Neural crest cell (in vitro differentiated cells): ENCODE results near the gene JOSD1. TPM values are rescaled to one million over a fixed set of nuclear protein-coding genes. Genes with fewer than 3 reads are reported as not detected.

Experiments used
- DNase-seq: peaks from one replicate; pipeline ENCODE4 v3.0.0; 2021; ENCODE audit warnings: low read depth, mixed read lengths, low spot score
- H3K27ac Mint-ChIP-seq: one replicate; pipeline ENCODE4 v1.8.0; 2021; ENCODE audit warnings: mild to moderate bottlenecking, mixed read lengths; ENCODE audit not compliant: unreplicated experiment
- H3K27me3 Mint-ChIP-seq: 2 replicates; pipeline ENCODE4 v1.8.0; 2021; ENCODE audit warnings: low read depth, mild to moderate bottlenecking, mixed read lengths
- H3K36me3 Mint-ChIP-seq: 2 replicates; pipeline ENCODE4 v1.8.0; 2021; ENCODE audit warnings: low read depth, mild to moderate bottlenecking, mixed read lengths
- H3K4me1 Mint-ChIP-seq: 2 replicates; pipeline ENCODE4 v1.8.0; 2021; ENCODE audit warnings: mixed read lengths
- H3K4me3 Mint-ChIP-seq: one replicate; pipeline ENCODE4 v1.8.0; 2021; ENCODE audit warnings: mild to moderate bottlenecking, mixed read lengths
- H3K9me3 Mint-ChIP-seq: 2 replicates; pipeline ENCODE4 v1.8.0; 2021; ENCODE audit warnings: mixed read lengths
- total RNA-seq: library from RNA; stranded (reverse); gene quantifications from 2 replicates; pipeline ENCODE4 v1.2.1, GENCODE V29; 2021
- TF ChIP-seq, protein P1 (sequence below): fragments of 200-600 bp; sonication (generic); conservative IDR thresholded peaks from 2 replicates; pipeline ENCODE4 v1.5.0; 2021; ENCODE audit warnings: antibody characterized with exemption, mild to moderate bottlenecking

The JOSD1 gene
- total RNA-seq, 1 donor from 2014 or later: 51.8 TPM

DNA sequence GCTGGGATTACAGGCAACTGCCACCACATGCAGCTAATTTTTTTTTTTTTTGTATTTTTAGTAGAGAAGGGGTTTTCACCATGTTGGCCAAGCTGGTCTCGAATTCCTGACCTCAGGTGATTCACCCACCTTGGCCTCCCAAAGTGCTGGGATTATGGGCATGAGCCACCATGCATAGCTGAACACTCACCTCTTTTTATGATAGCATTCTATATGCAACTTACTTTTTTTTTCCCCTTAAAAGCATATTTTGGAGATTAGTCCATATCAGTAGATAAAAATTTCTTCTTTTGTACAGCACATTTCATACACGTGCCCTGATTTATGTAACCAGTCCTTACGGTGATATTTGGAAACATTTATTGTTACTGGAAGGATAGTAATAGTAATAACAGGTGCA, 19.6 kb upstream of the JOSD1 start:
- no peak overlapping the region for H3K27ac Mint-ChIP-seq
- H3K9me3 Mint-ChIP-seq: no peaks in the 10 kb centered on the region
- H3K4me3 Mint-ChIP-seq: no peak overlapping the region
- no peak for DNase-seq
- H3K4me1 Mint-ChIP-seq: peaks cover 9% of the 10 kb centered on the region
- TF ChIP-seq, protein P1, sequence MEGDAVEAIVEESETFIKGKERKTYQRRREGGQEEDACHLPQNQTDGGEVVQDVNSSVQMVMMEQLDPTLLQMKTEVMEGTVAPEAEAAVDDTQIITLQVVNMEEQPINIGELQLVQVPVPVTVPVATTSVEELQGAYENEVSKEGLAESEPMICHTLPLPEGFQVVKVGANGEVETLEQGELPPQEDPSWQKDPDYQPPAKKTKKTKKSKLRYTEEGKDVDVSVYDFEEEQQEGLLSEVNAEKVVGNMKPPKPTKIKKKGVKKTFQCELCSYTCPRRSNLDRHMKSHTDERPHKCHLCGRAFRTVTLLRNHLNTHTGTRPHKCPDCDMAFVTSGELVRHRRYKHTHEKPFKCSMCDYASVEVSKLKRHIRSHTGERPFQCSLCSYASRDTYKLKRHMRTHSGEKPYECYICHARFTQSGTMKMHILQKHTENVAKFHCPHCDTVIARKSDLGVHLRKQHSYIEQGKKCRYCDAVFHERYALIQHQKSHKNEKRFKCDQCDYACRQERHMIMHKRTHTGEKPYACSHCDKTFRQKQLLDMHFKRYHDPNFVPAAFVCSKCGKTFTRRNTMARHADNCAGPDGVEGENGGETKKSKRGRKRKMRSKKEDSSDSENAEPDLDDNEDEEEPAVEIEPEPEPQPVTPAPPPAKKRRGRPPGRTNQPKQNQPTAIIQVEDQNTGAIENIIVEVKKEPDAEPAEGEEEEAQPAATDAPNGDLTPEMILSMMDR: no peak
- no peaks in the 10 kb centered on the region for H3K27me3 Mint-ChIP-seq
- peaks cover 13% of the 10 kb centered on the region for H3K36me3 Mint-ChIP-seq

DNA sequence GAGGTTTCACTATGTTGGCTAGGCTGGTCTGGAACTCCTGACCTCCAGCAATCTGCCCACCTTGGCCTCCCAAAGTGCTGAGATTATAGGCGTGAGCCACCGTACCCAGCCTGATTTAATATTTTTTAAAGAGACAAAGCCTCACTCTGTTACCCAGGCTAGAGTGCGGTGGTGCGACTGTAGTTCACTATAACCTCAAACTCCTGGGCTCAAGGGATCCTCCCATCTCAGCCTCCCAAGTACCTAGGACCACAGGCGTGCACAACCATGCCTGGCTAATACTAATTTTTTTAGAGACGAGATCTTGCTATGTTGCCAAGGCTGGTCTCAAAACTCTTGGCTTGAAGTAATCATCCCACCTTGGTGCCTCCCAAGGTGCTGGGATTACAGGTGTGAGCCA, 18.5 kb upstream of the JOSD1 start:
- Mint-ChIP-seq H3K4me3 (no peak overlapping the region), H3K27me3 (no peaks in the 10 kb centered on the region), H3K9me3 (no peaks in the 10 kb centered on the region), H3K4me1 (peaks cover 9% of the 10 kb centered on the region), H3K36me3 (peaks cover 10% of the 10 kb centered on the region), H3K27ac (no peak overlapping the region)
- DNase-seq: no peak
- TF ChIP-seq, protein P1: no peak

DNA sequence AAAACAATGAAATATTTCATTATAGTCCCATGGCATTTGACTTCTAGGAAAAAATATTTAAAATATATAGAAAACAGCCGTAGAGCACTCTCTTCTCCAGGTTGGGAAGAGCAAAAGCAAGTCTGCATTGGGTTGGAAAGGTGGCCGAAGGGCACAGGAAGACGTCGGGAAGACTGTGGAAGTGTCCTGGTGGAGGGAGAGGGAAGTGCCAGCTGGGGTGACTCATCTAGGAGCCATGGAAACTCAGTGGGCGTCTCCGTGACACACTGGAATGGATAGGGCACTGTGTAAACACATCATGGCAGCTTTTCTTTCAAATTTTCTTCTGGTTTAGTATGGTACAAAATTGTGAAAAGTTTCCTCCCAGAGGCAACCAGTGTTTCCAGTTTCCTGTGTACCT, 17.7 kb upstream of the JOSD1 start:
- no peak overlapping the region for H3K27ac Mint-ChIP-seq
- H3K27me3 Mint-ChIP-seq: no peaks in the 10 kb centered on the region
- H3K36me3 Mint-ChIP-seq: peaks cover 10% of the 10 kb centered on the region
- no peak overlapping the region for H3K4me3 Mint-ChIP-seq
- no peaks in the 10 kb centered on the region for H3K9me3 Mint-ChIP-seq
- no peak for DNase-seq
- TF ChIP-seq, protein P1: peak; percentile 56
- peaks cover 14% of the 10 kb centered on the region for H3K4me1 Mint-ChIP-seq

DNA sequence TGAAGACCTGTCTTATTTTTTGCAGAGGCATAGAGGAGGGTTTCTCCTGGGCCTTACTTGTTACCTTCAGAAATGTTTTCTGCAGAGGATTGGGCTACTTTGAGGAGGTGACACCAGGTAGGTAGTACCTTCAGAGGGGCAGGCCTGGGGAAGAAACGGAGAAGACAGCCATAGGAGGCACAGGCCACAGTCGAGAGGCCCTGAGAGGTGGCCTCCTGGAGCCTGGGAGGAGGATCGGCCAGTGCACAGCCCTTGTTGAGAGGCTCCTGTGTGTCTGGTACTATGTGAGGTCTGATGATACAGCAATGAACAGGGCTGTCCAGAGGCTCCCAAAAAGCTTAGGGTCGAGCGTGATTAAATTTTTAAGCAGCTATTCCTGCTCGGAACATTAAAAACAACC, 16.5 kb upstream of the JOSD1 start:
- TF ChIP-seq, protein P1: no peak
- DNase-seq: no peak
- Mint-ChIP-seq H3K4me1 (peaks cover 26% of the 10 kb centered on the region), H3K4me3 (no peak overlapping the region), H3K9me3 (no peaks in the 10 kb centered on the region), H3K27me3 (no peaks in the 10 kb centered on the region), H3K27ac (no peak overlapping the region), H3K36me3 (peaks cover 7% of the 10 kb centered on the region)

DNA sequence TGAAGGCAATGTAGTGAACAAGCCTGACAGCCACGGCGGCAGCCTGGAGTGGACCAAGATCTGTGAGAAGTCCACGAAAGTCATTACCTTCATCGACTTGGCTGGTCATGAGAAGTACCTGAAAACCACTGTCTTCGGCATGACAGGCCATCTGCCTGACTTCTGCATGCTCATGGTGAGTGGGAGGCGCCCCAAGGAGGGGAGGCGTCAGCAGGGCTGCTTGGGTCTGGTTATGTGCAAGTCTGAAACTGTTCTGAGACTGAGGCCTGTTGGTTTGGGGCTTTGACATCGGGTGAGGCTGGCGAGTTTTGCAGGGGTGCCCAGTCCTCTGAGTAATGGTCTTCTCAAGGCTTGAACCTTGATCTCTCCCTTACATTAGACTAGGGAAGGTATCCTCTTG, 16.1 kb upstream of the JOSD1 start:
- Mint-ChIP-seq H3K27ac (no peak overlapping the region), H3K4me1 (peaks cover 30% of the 10 kb centered on the region), H3K27me3 (no peaks in the 10 kb centered on the region), H3K4me3 (no peak overlapping the region), H3K9me3 (no peaks in the 10 kb centered on the region), H3K36me3 (peaks cover 7% of the 10 kb centered on the region)
- TF ChIP-seq, protein P1: no peak
- DNase-seq: no peak

DNA sequence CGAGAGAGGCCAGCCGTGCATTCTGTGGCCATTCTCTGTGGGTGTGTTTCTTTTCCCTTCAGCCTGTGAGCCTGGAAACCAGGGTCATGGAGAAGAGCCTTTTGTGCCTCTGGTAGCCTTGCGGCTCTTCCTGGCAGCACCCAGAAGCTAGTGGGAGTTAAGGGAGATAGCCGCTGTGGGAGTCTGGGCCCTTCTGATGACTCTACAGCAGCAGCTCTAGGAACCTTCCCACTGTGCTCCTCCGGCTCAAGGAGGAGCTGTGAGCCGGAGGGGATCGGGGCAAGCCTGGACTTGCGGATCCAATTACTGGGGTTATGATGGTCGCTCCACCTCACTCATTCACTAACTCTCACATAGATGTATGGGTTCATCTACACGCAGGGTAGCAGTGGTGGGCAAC, 15.5 kb upstream of the JOSD1 start:
- no peaks in the 10 kb centered on the region for H3K9me3 Mint-ChIP-seq
- DNase-seq: no peak
- H3K4me1 Mint-ChIP-seq: peaks cover 31% of the 10 kb centered on the region
- no peak overlapping the region for H3K4me3 Mint-ChIP-seq
- no peak overlapping the region for H3K27ac Mint-ChIP-seq
- H3K36me3 Mint-ChIP-seq: peaks cover 7% of the 10 kb centered on the region
- TF ChIP-seq, protein P1: no peak
- H3K27me3 Mint-ChIP-seq: no peaks in the 10 kb centered on the region
